Myometrial cell (primary cell): ENCODE measurements around the gene KDM6B. TPM values are rescaled to one million over a fixed set of nuclear protein-coding genes. Genes with fewer than 3 reads are reported as not detected.

Experiments used
- total RNA-seq: library from RNA; depleted of rRNA; stranded (reverse); fragments of >200 nt; gene quantifications from 2 replicates; pipeline ENCODE4 v1.2.3, GENCODE V29; 2015

The KDM6B gene
- 0.86 and 0.89 TPM in 2 replicates for total RNA-seq

GRCh38 chr17:7833795-7834541, at the start of gene KDM6B:
TSS of gene KDM6B (plus strand) at chr17:7834217. CDS start at chr17:7845555, 11,338 bp downstream.

GRCh38 chr17:7854851-7855659, 21.0 kb downstream of the KDM6B start, which contains the start of gene TMEM88:
TSS of gene TMEM88 (plus strand) at chr17:7855066. CDS start at chr17:7855075, 9 bp downstream.

GRCh38 chr17:7856811-7857712, 23.0 kb downstream of the KDM6B start, which contains the start of gene NAA38:
TSS of gene NAA38 (minus strand) at chr17:7857559. CDS start at chr17:7857463, 96 bp downstream.

GRCh38 chr17:7857713-7858521, 23.9 kb downstream of the KDM6B start, which contains the start of gene CYB5D1:
TSS of gene CYB5D1 (plus strand) at chr17:7858003. CDS start at chr17:7858135, 132 bp downstream.

Other genes starting within 250 kb of the KDM6B start
- gene SOX15, start 244.1 kb upstream of the KDM6B start, total RNA-seq, result 2.5 TPM in 1 of 2 replicates, not detected in the other
- gene FXR2, start 219.3 kb upstream of the KDM6B start, total RNA-seq, result 38.8 and 64.9 TPM in 2 replicates
- 43.4 and 46.1 TPM in 2 replicates for gene SAT2, start 206.4 kb upstream of the KDM6B start, total RNA-seq
- 11.8 TPM in 1 of 2 replicates, not detected in the other for gene SHBG, start 204.1 kb upstream of the KDM6B start, total RNA-seq
- gene ATP1B2, start 183.3 kb upstream of the KDM6B start, total RNA-seq, result not detected in 2 replicates
- 33.0 and 41.8 TPM in 2 replicates for gene TP53, start 146.7 kb upstream of the KDM6B start, total RNA-seq
- gene WRAP53, start 145.7 kb upstream of the KDM6B start, total RNA-seq, result 16.7 and 18.8 TPM in 2 replicates
- 0.18 TPM in 1 of 2 replicates, not detected in the other for gene EFNB3, start 129.0 kb upstream of the KDM6B start, total RNA-seq
- 0.18 and 0.29 TPM in 2 replicates for gene DNAH2, start 116.5 kb upstream of the KDM6B start, total RNA-seq
- gene TMEM88, start 20.8 kb downstream of the KDM6B start, total RNA-seq, result 0.18 TPM in 1 of 2 replicates, not detected in the other
- 118 and 152 TPM in 2 replicates for gene NAA38, start 23.3 kb downstream of the KDM6B start, total RNA-seq
- gene CYB5D1, start 23.8 kb downstream of the KDM6B start, total RNA-seq, result 4.3 and 11.3 TPM in 2 replicates
- gene CHD3, start 54.6 kb downstream of the KDM6B start, total RNA-seq, result 76.4 and 84.2 TPM in 2 replicates
- 3.5 and 29.2 TPM in 2 replicates for gene RNF227, start 82.1 kb downstream of the KDM6B start, total RNA-seq
- gene KCNAB3, start 95.6 kb downstream of the KDM6B start, total RNA-seq, result 0.58 and 1.2 TPM in 2 replicates
- 68.6 and 81.5 TPM in 2 replicates for gene TRAPPC1, start 97.7 kb downstream of the KDM6B start, total RNA-seq
- gene CNTROB, start 98.0 kb downstream of the KDM6B start, total RNA-seq, result 30.3 and 35.7 TPM in 2 replicates
- gene GUCY2D, start 168.4 kb downstream of the KDM6B start, total RNA-seq, result 0.89 and 1.4 TPM in 2 replicates
- gene ALOX15B, start 204.8 kb downstream of the KDM6B start, total RNA-seq, result 0.18 and 0.29 TPM in 2 replicates